HUES48 (cell line): ENCODE data around the gene NELFB.

Experiments used
- H3K27ac ChIP-seq: one replicate; pipeline ENCODE4 v1.7.0; 2013; ENCODE audit warnings: low read depth, low read length, inconsistent platforms
- H3K27me3 ChIP-seq: 2 replicates; pipeline ENCODE4 v1.6.1; 2013; ENCODE audit warnings: mild to moderate bottlenecking, low read length; ENCODE audit not compliant: control insufficient read depth, insufficient read depth
- H3K36me3 ChIP-seq: 2 replicates; pipeline ENCODE4 v1.6.1; 2013; ENCODE audit warnings: low read length; ENCODE audit not compliant: control insufficient read depth, insufficient read depth
- H3K4me1 ChIP-seq: 2 replicates; pipeline ENCODE4 v1.6.1; 2013; ENCODE audit warnings: mild to moderate bottlenecking, low read length; ENCODE audit not compliant: control insufficient read depth, insufficient read depth
- H3K4me3 ChIP-seq: 2 replicates; pipeline ENCODE4 v1.5.1; 2013; ENCODE audit warnings: mild to moderate bottlenecking, low read depth, low read length
- H3K9ac ChIP-seq: 2 replicates; pipeline ENCODE4 v1.6.1; 2013; ENCODE audit warnings: mild to moderate bottlenecking, low read depth, low read length, moderate library complexity
- H3K9me3 ChIP-seq: 2 replicates; pipeline ENCODE4 v1.6.1; 2013; ENCODE audit warnings: low read length; ENCODE audit not compliant: control insufficient read depth, insufficient read depth

The NELFB gene

GRCh38 chr9:137232101-137232500 lies 23.0 kb upstream of the NELFB start:
- Histone ChIP-seq H3K27me3 (no peaks in the 10 kb centered on the region), H3K36me3 (no peaks in the 10 kb centered on the region), H3K9ac (no peak overlapping the region), H3K27ac (no peak overlapping the region), H3K4me3 (no peak overlapping the region), H3K4me1 (no peaks in the 10 kb centered on the region), H3K9me3 (no peaks in the 10 kb centered on the region)

- Histone ChIP-seq H3K27me3 (no peaks in the 10 kb centered on the region), H3K9ac (no peak overlapping the region), H3K27ac (no peak overlapping the region), H3K4me3 (no peak overlapping the region), H3K4me1 (no peaks in the 10 kb centered on the region), H3K9me3 (no peaks in the 10 kb centered on the region), H3K36me3 (no peaks in the 10 kb centered on the region)
These were observed 22.6 kb upstream of the NELFB start for GRCh38 chr9:137232510-137232909.

- Histone ChIP-seq H3K9me3 (no peaks in the 10 kb centered on the region), H3K36me3 (no peaks in the 10 kb centered on the region), H3K4me1 (no peaks in the 10 kb centered on the region), H3K27ac (no peak overlapping the region), H3K9ac (no peak overlapping the region), H3K4me3 (no peak overlapping the region), H3K27me3 (no peaks in the 10 kb centered on the region)
These were observed 21.8 kb upstream of the NELFB start for GRCh38 chr9:137233143-137233980.

- no peak overlapping the region for H3K27ac ChIP-seq
- no peaks in the 10 kb centered on the region for H3K9me3 ChIP-seq
- no peaks in the 10 kb centered on the region for H3K36me3 ChIP-seq
- no peaks in the 10 kb centered on the region for H3K27me3 ChIP-seq
- H3K9ac ChIP-seq: no peak overlapping the region
- H3K4me1 ChIP-seq: no peaks in the 10 kb centered on the region
- no peak overlapping the region for H3K4me3 ChIP-seq
These were observed 21.0 kb upstream of the NELFB start for GRCh38 chr9:137234055-137234697.

DNA sequence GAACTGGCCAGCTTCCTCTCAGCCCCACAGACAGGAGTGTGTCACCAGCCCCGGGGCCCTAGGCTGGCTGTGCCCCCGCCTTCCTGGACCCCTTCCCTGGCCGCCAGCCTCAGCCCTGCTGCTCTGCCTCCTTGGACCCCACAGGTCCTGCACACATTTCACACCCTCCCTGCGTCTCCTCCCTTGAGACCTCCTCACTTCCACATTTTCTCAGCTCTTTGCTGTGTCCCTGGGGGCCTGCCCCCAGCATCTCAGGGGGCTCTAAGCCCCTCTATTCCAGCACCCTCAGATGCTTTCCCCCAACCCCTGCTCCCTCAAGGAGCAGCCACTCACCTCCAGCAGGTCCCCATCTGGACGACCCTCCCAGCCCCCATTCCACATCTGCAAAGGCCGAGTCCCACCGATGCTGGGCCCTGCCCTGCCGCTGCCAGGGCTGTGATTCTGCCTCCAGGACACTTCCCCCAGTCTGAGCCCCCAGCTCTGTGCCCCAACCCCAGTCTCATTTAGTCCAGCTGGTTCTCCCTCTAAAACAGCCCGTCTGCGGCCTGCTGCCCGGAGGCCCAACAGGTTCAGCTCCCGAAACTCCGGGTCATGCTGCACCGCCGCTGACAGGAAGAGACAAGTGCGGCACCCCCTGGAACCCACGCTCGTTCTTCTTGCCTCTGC lies 20.2 kb upstream of the NELFB start:
- Histone ChIP-seq H3K36me3 (no peaks in the 10 kb centered on the region), H3K9ac (no peak overlapping the region), H3K27me3 (no peaks in the 10 kb centered on the region), H3K27ac (no peak overlapping the region), H3K4me3 (no peak overlapping the region), H3K9me3 (no peaks in the 10 kb centered on the region), H3K4me1 (no peaks in the 10 kb centered on the region)

GRCh38 chr9:137235424-137236237 lies 19.5 kb upstream of the NELFB start:
- H3K9me3 ChIP-seq: no peaks in the 10 kb centered on the region
- H3K4me3 ChIP-seq: no peak overlapping the region
- no peaks in the 10 kb centered on the region for H3K27me3 ChIP-seq
- H3K27ac ChIP-seq: no peak overlapping the region
- H3K36me3 ChIP-seq: no peaks in the 10 kb centered on the region
- no peak overlapping the region for H3K9ac ChIP-seq
- no peaks in the 10 kb centered on the region for H3K4me1 ChIP-seq

GRCh38 chr9:137236238-137236935 lies 18.7 kb upstream of the NELFB start:
- Histone ChIP-seq H3K27ac (no peak overlapping the region), H3K9me3 (no peaks in the 10 kb centered on the region), H3K4me1 (no peaks in the 10 kb centered on the region), H3K9ac (no peak overlapping the region), H3K4me3 (no peak overlapping the region), H3K27me3 (no peaks in the 10 kb centered on the region), H3K36me3 (no peaks in the 10 kb centered on the region)

GRCh38 chr9:137236936-137237421 lies 18.1 kb upstream of the NELFB start:
- Histone ChIP-seq H3K9me3 (no peaks in the 10 kb centered on the region), H3K36me3 (peaks cover 2% of the 10 kb centered on the region; the same call in 1 of the 2 replicates), H3K9ac (no peak overlapping the region), H3K4me3 (no peak overlapping the region), H3K27me3 (no peaks in the 10 kb centered on the region), H3K27ac (no peak overlapping the region), H3K4me1 (peaks cover under 1% of the 10 kb centered on the region; the same call in 1 of the 2 replicates)

DNA sequence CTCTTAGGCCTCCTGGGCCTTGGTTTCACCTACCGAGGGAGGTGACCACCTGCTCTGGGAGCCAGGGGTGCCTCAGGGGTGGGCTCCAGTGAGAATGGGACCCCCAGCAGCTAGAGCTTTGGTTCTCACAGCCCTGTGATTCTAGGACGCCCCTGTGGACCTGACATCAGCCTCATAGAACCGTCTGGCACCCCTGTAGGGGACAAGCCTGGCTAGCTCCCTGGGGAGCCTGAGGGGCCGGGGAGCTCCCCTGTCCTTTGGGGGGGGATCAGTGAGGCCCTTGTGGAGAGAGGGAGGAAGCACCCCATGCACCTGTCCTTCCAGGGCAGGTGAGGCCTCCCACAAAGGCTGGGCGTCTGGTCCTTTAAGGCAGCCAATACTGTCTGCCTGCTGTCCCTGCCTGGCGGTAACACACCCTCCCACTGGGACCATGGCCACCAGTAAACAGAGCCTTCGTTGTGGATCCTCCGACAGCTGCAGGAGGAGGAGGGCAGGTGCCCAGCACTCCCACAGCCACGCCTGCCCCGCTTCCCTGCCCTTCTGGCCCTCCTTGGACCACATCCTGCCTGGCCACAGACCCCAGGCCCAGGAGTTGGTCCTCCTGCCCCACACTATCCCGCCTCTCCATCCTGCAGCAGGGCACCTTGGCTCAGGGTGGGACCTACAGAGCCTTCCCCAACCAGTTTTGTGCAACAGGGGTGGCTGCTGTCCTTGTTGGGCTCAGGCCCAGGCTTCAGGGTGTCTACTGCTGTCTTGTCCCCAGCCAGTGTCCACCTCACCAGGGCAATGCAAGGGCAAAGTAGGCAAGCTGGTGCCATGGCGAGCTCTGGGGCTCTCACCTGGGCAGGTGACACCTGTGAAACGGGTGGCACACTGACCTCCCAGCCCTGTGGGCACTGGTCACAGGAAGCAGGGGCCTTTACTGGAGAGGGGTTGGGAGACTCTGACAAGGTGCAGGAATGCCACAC lies 17.1 kb upstream of the NELFB start:
- Histone ChIP-seq H3K27me3 (no peaks in the 10 kb centered on the region), H3K36me3 (peaks cover 13% of the 10 kb centered on the region), H3K27ac (no peak overlapping the region), H3K4me3 (no peak overlapping the region), H3K9ac (no peak overlapping the region), H3K9me3 (no peaks in the 10 kb centered on the region), H3K4me1 (peaks cover 8% of the 10 kb centered on the region)
